Measurements from ENCODE around the gene MAP3K14.

- TF ChIP-seq CTCF (IDR thresholded peaks at IDR 0.05; ENCODE audit: insufficient read depth, low read length, poor library complexity, severe bottlenecking), result no peak
- no peak for TF ChIP-seq EZH2phosphoT487 (conservative IDR thresholded peaks at IDR 0.05; ENCODE audit: low read length)
These were observed 87.0 kb downstream of the MAP3K14 start for GRCh38 chr17:45229681-45230409.
